Measurements from ENCODE around the gene C20orf202. TPM values are rescaled to one million over a fixed set of nuclear protein-coding genes. Genes with fewer than 3 reads are reported as not detected.
A peak's percentile ranks its signal among the peaks of the same experiment; 100 is the strongest.

Gene C20orf202
- total and polyA plus RNA-seq, 9 of the 15 experiments (the other 6 are each of a cell fraction or from before 2014, with no cell fraction given), result 0.03 to 0.24 (median 0.15) TPM; not detected in 4

DNA sequence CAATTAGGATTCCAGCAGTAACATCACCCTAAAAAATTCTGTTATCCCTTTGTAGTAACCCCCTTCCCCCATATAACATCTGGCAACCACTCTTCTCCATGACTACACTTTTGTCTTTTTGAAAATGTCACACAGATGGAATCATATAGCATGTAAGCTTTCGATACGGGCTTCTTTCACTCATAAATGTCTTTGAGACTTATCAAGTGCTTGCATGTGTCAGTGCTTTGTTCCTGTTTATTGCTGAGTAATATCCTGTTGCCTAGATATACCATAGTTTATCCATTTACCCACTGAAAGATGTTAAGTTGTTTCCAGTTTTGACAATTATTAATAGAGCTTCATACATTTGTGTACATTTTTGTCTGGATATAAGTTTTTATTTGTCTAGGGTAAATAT, 52.4 kb downstream of the C20orf202 start (continued):
- TF ChIP-seq, protein P1, sequence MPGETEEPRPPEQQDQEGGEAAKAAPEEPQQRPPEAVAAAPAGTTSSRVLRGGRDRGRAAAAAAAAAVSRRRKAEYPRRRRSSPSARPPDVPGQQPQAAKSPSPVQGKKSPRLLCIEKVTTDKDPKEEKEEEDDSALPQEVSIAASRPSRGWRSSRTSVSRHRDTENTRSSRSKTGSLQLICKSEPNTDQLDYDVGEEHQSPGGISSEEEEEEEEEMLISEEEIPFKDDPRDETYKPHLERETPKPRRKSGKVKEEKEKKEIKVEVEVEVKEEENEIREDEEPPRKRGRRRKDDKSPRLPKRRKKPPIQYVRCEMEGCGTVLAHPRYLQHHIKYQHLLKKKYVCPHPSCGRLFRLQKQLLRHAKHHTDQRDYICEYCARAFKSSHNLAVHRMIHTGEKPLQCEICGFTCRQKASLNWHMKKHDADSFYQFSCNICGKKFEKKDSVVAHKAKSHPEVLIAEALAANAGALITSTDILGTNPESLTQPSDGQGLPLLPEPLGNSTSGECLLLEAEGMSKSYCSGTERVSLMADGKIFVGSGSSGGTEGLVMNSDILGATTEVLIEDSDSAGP (CRISPR knock-in tag; IDR thresholded peaks at IDR 0.05), result no peak
- TF ChIP-seq EHMT2 (IDR thresholded peaks at IDR 0.05) (no peak), RBM22 (IDR thresholded peaks at IDR 0.05; ENCODE audit: low read depth, low read length, poor library complexity, severe bottlenecking) (no peak), ZNF274 (IDR thresholded peaks at IDR 0.05; ENCODE audit: borderline replicate concordance, low read depth, low read length) (no peak), ZNF436 (CRISPR knock-in tag; IDR thresholded peaks at IDR 0.05) (no peak), NR3C1 (CRISPR knock-in tag; IDR thresholded peaks at IDR 0.05) (no peak), CBFB (CRISPR knock-in tag; IDR thresholded peaks at IDR 0.05) (no peak), ZNF551 (CRISPR knock-in tag; IDR thresholded peaks at IDR 0.05) (no peak), RBM17 (IDR thresholded peaks at IDR 0.05; ENCODE audit: borderline replicate concordance, low read depth, low read length) (no peak), ETS2 (tag; IDR thresholded peaks at IDR 0.05; ENCODE audit: borderline replicate concordance, poor library complexity, severe bottlenecking) (no peak), CREB1 (IDR thresholded peaks at IDR 0.05) (no peak), CREB1 (CRISPR knock-in tag; IDR thresholded peaks at IDR 0.05) (no peak), ZBTB1 (CRISPR knock-in tag; IDR thresholded peaks at IDR 0.05; ENCODE audit: borderline replicate concordance, low read depth) (no peak), TAF9B (IDR thresholded peaks at IDR 0.05; ENCODE audit: partially characterized antibody) (peak; percentile 33), GATA2 (CRISPR knock-in tag; IDR thresholded peaks at IDR 0.05) (peak; percentile 65), SOX6 (IDR thresholded peaks at IDR 0.05) (peak; percentile 98), RBM39 (optimal IDR thresholded peaks at IDR 0.05; ENCODE audit: low read depth, low read length) (no peak), ZNF121 (CRISPR knock-in tag; conservative IDR thresholded peaks at IDR 0.05) (no peak), RNF2 (IDR thresholded peaks at IDR 0.05) (0 out of 2 replicates have a peak, but pooled peaks have one; percentile 13), SMAD1 (IDR thresholded peaks at IDR 0.05; ENCODE audit: low read depth, low read length, partially characterized antibody) (no peak), SIN3B (IDR thresholded peaks at IDR 0.05; ENCODE audit: low read depth) (no peak), ZNF445 (CRISPR knock-in tag; IDR thresholded peaks at IDR 0.05; ENCODE audit: low read depth) (no peak), POLR3A (IDR thresholded peaks at IDR 0.05; ENCODE audit: borderline replicate concordance, extremely low read depth, insufficient read depth, insufficient read length) (no peak)
- TF ChIP-seq, protein P2, sequence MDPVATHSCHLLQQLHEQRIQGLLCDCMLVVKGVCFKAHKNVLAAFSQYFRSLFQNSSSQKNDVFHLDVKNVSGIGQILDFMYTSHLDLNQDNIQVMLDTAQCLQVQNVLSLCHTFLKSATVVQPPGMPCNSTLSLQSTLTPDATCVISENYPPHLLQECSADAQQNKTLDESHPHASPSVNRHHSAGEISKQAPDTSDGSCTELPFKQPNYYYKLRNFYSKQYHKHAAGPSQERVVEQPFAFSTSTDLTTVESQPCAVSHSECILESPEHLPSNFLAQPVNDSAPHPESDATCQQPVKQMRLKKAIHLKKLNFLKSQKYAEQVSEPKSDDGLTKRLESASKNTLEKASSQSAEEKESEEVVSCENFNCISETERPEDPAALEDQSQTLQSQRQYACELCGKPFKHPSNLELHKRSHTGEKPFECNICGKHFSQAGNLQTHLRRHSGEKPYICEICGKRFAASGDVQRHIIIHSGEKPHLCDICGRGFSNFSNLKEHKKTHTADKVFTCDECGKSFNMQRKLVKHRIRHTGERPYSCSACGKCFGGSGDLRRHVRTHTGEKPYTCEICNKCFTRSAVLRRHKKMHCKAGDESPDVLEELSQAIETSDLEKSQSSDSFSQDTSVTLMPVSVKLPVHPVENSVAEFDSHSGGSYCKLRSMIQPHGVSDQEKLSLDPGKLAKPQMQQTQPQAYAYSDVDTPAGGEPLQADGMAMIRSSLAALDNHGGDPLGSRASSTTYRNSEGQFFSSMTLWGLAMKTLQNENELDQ (CRISPR knock-in tag; IDR thresholded peaks at IDR 0.05; ENCODE audit: borderline replicate concordance), result no peak
- TF ChIP-seq, protein P3, sequence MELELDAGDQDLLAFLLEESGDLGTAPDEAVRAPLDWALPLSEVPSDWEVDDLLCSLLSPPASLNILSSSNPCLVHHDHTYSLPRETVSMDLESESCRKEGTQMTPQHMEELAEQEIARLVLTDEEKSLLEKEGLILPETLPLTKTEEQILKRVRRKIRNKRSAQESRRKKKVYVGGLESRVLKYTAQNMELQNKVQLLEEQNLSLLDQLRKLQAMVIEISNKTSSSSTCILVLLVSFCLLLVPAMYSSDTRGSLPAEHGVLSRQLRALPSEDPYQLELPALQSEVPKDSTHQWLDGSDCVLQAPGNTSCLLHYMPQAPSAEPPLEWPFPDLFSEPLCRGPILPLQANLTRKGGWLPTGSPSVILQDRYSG (tag; conservative IDR thresholded peaks at IDR 0.05; ENCODE audit: low read depth), result no peak
